Caco-2 (cell line): Measurements from ENCODE around the gene ZNF467. TPM values are rescaled to one million over a fixed set of nuclear protein-coding genes. Genes with fewer than 3 reads are reported as not detected.

Source experiments
- BruUV-seq: library from RNA; stranded (reverse); fragments of 400-500 nt; replicated peaks from 2 replicates; lab custom pipeline; 2021; lab: Mats Ljungman, UMichigan
- CTCF ChIA-PET: fragments of 300-600 bp; sonication (Branson Sonifier 250); formaldehyde crosslinking; loops from one replicate; lab custom pipeline; 2022; ENCODE audit warnings: antibody characterized with exemption; lab: Charles Lee
- POLR2A ChIA-PET: fragments of 300-600 bp; sonication (Branson Sonifier 250); formaldehyde crosslinking; loops from one replicate; lab custom pipeline; 2022; ENCODE audit warnings: antibody characterized with exemption; lab: Charles Lee
- DNase-seq, 2 experiments: peaks; one replicate each; pipeline versions ENCODE4 v3.0.0 to v3.0.0-alpha.2; 2020 to 2022
- H3K27me3 ChIP-seq: replicated peaks from 2 replicates; pipeline ENCODE4 v1.6.0; 2011; ENCODE audit warnings: low read length; ENCODE audit not compliant: control insufficient read depth, insufficient read depth
- H3K36me3 ChIP-seq: 2 replicates; pipeline ENCODE4 v1.5.1; 2011; ENCODE audit warnings: low read length; ENCODE audit not compliant: control insufficient read depth, insufficient read depth
- H3K4me1 ChIP-seq: fragments of 250-450 bp; sonication (Bioruptor Pico); 2 replicates; pipeline ENCODE4 v1.5.1; 2020; ENCODE audit warnings: mild to moderate bottlenecking
- H3K4me3 ChIP-seq: 2 replicates; pipeline ENCODE4 v1.5.1; 2011; ENCODE audit warnings: low read depth, mild to moderate bottlenecking, control low read depth, low read length
- H3K9me3 ChIP-seq: fragments of 250-450 bp; sonication (Bioruptor Pico); 2 replicates; pipeline ENCODE4 v1.5.1; 2020; ENCODE audit warnings: mild to moderate bottlenecking, moderate library complexity
- H3K27ac Mint-ChIP-seq: one replicate; pipeline ENCODE4 v1.8.0; 2022; ENCODE audit warnings: mixed read lengths; ENCODE audit not compliant: unreplicated experiment
- H3K27me3 Mint-ChIP-seq: one replicate; pipeline ENCODE4 v1.8.0; 2022; ENCODE audit warnings: mixed read lengths; ENCODE audit not compliant: insufficient read depth, unreplicated experiment
- H3K36me3 Mint-ChIP-seq: one replicate; pipeline ENCODE4 v1.8.0; 2022; ENCODE audit warnings: mild to moderate bottlenecking, mixed read lengths; ENCODE audit not compliant: insufficient read depth, unreplicated experiment
- H3K4me1 Mint-ChIP-seq: one replicate; pipeline ENCODE4 v1.8.0; 2022; ENCODE audit warnings: low read depth, mixed read lengths; ENCODE audit not compliant: unreplicated experiment
- H3K4me3 Mint-ChIP-seq: one replicate; pipeline ENCODE4 v1.8.0; 2022; ENCODE audit warnings: mild to moderate bottlenecking, moderate library complexity, mixed read lengths; ENCODE audit not compliant: unreplicated experiment
- H3K9me3 Mint-ChIP-seq: one replicate; pipeline ENCODE4 v1.8.0; 2022; ENCODE audit warnings: mixed read lengths; ENCODE audit not compliant: unreplicated experiment
- intact Hi-C: fragments of 100-400 bp; cut with micrococcal nuclease; formaldehyde crosslinking; loops from one replicate; pipeline ENCODE4 v1.10.0; 2022; ENCODE audit not compliant: unreplicated experiment
- total RNA-seq: library from RNA; stranded (reverse); gene quantifications from 2 replicates; pipeline ENCODE4 v1.2.3, GENCODE V29; 2022
- TF ChIP-seq, protein P1 (sequence below), 2 experiments: fragments of 200-600 bp in 1 of 2; IDR thresholded peaks; 1 replicate in 1 of 2; 2 replicates in 1 of 2; pipeline versions ENCODE4 v1.5.1 to v1.8.0; 2011 to 2022; ENCODE audit warnings: antibody characterized with exemption in 1 of 2, control low read depth in 1 of 2, inconsistent platforms in 1 of 2, low read depth in 1 of 2, low read length in 1 of 2, mild to moderate bottlenecking in 1 of 2, moderate library complexity in 1 of 2; ENCODE audit not compliant: insufficient read depth in 1 of 2, severe bottlenecking in 1 of 2, unreplicated experiment in 1 of 2

Gene ZNF467
- total RNA-seq, 1 experiment from 2014 or later, result 1.7 TPM

DNA sequence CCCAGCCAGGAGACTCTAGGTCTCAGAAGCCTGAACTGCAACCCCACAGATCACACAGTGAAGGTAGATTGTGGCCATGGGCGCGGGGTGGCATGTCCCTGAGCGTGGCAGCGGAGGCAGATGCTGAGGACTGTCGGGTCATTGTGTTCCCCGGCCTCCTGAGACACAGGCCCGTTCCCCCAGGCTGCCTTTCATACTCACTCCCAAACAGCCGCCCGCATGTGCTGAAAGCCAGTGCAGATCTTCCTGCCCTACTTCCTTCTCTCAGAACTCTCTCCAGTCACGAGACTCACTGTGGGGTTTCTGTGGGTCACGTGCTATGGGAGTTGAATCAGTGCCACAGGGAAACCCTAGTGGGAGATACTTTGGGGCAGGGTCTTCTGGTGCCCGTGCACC lies 48.0 kb downstream of the ZNF467 start:
- no peak overlapping the region for H3K4me3 ChIP-seq
- Mint-ChIP-seq H3K9me3 (no peaks in the 10 kb centered on the region), H3K4me1 (peaks cover 2% of the 10 kb centered on the region), H3K27me3 (no peaks in the 10 kb centered on the region), H3K27ac (no peak overlapping the region), H3K36me3 (no peaks in the 10 kb centered on the region), H3K4me3 (no peak overlapping the region)
- no peaks in the 10 kb centered on the region for H3K27me3 ChIP-seq
- intact Hi-C loops, result no loop called here
- BruUV-seq, result no TSS peak
- ChIA-PET CTCF (no interaction called here), POLR2A (no interaction called here)
- peaks cover under 1% of the 10 kb centered on the region for H3K4me1 ChIP-seq
- H3K36me3 ChIP-seq, result no peaks in the 10 kb centered on the region
- H3K9me3 ChIP-seq, result no peaks in the 10 kb centered on the region
- TF ChIP-seq, protein P1, sequence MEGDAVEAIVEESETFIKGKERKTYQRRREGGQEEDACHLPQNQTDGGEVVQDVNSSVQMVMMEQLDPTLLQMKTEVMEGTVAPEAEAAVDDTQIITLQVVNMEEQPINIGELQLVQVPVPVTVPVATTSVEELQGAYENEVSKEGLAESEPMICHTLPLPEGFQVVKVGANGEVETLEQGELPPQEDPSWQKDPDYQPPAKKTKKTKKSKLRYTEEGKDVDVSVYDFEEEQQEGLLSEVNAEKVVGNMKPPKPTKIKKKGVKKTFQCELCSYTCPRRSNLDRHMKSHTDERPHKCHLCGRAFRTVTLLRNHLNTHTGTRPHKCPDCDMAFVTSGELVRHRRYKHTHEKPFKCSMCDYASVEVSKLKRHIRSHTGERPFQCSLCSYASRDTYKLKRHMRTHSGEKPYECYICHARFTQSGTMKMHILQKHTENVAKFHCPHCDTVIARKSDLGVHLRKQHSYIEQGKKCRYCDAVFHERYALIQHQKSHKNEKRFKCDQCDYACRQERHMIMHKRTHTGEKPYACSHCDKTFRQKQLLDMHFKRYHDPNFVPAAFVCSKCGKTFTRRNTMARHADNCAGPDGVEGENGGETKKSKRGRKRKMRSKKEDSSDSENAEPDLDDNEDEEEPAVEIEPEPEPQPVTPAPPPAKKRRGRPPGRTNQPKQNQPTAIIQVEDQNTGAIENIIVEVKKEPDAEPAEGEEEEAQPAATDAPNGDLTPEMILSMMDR (IDR thresholded peaks at IDR 0.05; ENCODE audit: insufficient read depth in 1 of 2, low read depth in 1 of 2, low read length in 1 of 2, severe bottlenecking in 1 of 2, unreplicated experiment in 1 of 2), result no peak
- no peak for DNase-seq

DNA sequence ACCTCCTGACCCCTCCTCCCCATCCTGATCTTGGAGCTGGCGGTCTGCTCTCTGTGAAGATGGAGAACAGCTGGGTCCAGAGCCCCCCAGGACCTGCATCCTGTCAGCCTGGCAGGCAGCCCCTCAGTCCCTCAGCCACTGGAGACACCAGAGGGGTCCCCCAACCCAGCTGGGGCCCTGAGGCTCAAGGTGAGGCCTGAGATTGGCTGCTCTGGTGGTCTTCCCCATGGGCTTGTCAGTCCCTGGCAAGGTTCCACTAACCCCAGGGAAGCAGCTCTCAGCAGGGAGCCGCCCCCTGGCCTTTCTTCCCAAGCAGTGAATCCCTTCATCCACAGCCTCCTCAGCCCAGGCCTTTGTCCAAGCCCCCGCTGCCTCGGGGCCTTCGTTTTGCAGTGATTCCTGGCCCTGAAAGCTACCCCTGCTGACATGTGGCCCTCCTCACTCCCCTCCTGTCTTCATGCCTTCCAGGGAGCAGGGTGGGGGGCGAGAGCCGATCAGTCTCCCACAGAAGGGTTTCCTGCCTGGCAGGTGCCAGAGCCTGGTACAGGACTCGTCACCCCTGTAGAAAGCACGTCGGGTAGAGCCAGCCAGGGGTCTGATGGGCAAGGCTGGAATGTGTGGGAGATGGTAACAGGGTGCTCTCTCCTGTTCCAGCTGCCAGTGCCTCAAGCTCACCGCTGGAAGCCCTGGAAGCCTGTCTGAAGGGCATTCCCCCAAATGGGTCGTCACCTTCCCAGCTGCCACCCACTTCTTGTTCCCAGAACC lies 48.5 kb downstream of the ZNF467 start:
- Mint-ChIP-seq H3K27ac (no peak overlapping the region), H3K4me1 (peaks cover 4% of the 10 kb centered on the region), H3K36me3 (no peaks in the 10 kb centered on the region), H3K9me3 (no peaks in the 10 kb centered on the region), H3K27me3 (no peaks in the 10 kb centered on the region), H3K4me3 (no peak overlapping the region)
- ChIA-PET POLR2A (no interaction called here), CTCF (no interaction called here)
- BruUV-seq, result no TSS peak
- peak in 1 of 2 experiments; percentile 19 for DNase-seq
- Histone ChIP-seq H3K9me3 (no peaks in the 10 kb centered on the region), H3K27me3 (no peaks in the 10 kb centered on the region), H3K4me3 (no peak overlapping the region), H3K36me3 (no peaks in the 10 kb centered on the region), H3K4me1 (peaks cover 6% of the 10 kb centered on the region)
- intact Hi-C loops, result no loop called here
- TF ChIP-seq, protein P1 (IDR thresholded peaks at IDR 0.05; ENCODE audit: insufficient read depth in 1 of 2, low read depth in 1 of 2, low read length in 1 of 2, severe bottlenecking in 1 of 2, unreplicated experiment in 1 of 2), result no peak

DNA sequence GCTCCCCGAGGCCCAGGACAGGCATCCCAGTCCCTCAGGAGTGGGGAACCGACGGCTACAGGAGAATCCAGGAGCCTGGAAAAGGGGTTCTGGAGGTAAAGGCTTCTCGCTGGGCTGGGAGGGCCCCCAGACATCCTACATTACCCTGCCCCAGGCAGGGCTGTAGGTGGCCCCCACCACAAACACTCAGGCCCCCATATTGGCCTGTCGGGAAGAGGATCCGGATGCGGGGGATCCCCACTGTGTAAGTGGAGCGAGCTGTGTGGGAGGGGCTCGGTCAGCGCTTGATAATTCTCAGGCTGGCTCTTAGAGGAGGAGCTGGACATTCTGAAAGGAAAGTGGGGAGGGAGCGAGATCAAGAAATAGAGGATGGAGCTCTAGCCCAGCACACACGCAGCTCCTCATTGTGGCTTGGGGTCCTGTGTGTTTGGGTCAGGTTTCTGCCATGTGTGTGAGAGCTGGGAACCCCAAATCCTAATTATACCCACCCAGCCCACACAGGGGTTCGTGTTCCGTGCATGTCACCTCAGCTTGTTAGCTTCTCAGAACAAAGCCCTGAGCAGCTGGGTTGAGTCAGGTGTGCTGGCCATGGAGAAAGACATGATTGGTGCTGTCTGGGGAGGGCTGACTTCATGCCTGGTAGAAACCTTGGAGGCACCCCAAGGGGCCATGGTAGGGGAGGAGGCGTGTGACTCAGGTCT lies 49.4 kb downstream of the ZNF467 start:
- BruUV-seq, result no TSS peak
- peaks cover 4% of the 10 kb centered on the region for H3K4me1 Mint-ChIP-seq
- intact Hi-C loops, result no loop called here
- H3K9me3 ChIP-seq, result no peaks in the 10 kb centered on the region
- H3K36me3 Mint-ChIP-seq, result no peaks in the 10 kb centered on the region
- H3K4me3 ChIP-seq, result no peak overlapping the region
- no peaks in the 10 kb centered on the region for H3K27me3 ChIP-seq
- H3K27ac Mint-ChIP-seq, result no peak overlapping the region
- H3K36me3 ChIP-seq, result no peaks in the 10 kb centered on the region
- CTCF ChIA-PET, result interaction anchor here (0.9 kb wide), 1 partner anchor 99 kb away, joined by 3 read pairs; no protein-coding TSS in a partner anchor
- TF ChIP-seq, protein P1 (IDR thresholded peaks at IDR 0.05; ENCODE audit: insufficient read depth in 1 of 2, low read depth in 1 of 2, low read length in 1 of 2, severe bottlenecking in 1 of 2, unreplicated experiment in 1 of 2), result no peak
- no peak overlapping the region for H3K4me3 Mint-ChIP-seq
- H3K27me3 Mint-ChIP-seq, result no peaks in the 10 kb centered on the region
- POLR2A ChIA-PET, result no interaction called here
- peak in 1 of 2 experiments; percentile 20 for DNase-seq
- peaks cover 8% of the 10 kb centered on the region for H3K4me1 ChIP-seq
- no peaks in the 10 kb centered on the region for H3K9me3 Mint-ChIP-seq
